ENCODE data around the gene A2M. TPM values are rescaled to one million over a fixed set of nuclear protein-coding genes. Genes with fewer than 3 reads are reported as not detected.

Gene A2M
- total RNA-seq, 4 donors from 2014 or later, result 66.2 to 136 (median 96.5) TPM

DNA sequence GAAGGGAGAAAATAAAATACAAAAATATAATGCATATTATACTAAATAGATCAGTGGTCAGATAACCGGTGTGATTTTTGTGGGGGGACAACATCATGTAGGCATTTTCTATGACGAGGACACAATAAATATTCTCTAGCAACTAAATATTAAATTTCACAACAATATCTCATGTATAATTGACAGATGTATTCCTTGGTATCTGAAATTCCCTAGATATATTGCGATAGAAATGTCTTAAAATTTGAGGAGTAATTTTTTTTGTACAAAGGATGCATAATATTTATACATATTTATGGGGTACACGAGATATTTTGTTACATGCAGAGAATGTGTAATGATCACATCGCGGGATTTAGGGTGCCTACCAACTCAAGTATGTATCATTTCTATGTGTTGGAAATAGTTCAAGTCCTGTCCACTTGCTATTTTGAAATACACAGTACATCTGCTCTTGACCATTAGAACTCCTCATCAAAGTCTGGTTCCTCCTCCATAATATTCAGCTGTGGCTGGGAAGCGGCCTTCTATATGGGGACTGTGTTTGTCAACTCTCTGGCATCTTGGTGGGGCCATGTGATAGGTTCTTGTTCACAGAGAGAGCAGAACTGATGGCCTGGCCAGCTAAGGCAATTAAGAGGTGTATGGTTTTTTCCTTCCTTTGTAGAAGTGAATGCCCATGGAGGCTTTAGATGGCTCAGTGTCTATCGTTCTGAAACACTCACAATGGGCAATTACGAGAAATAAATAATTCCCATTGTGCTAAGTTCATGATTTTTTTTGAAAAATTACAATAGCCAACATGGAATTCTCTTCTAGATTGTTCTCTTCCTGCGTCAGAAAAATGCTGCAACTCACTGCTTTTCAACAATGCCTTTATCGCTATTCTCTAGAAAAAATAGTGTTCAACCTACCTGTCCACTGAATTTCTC, 8.8 kb downstream of the A2M start:
- no peaks in the 10 kb centered on the region for H3K9me3 ChIP-seq
- WGBS, 2 donors (ENCODE audit: low coverage in 1 of 2), result 90 to 93% methylated on average over 10 to 11 of the region's 11 CpGs
- H3K27me3 ChIP-seq, result no peaks in the 10 kb centered on the region
- TF ChIP-seq, protein P1, sequence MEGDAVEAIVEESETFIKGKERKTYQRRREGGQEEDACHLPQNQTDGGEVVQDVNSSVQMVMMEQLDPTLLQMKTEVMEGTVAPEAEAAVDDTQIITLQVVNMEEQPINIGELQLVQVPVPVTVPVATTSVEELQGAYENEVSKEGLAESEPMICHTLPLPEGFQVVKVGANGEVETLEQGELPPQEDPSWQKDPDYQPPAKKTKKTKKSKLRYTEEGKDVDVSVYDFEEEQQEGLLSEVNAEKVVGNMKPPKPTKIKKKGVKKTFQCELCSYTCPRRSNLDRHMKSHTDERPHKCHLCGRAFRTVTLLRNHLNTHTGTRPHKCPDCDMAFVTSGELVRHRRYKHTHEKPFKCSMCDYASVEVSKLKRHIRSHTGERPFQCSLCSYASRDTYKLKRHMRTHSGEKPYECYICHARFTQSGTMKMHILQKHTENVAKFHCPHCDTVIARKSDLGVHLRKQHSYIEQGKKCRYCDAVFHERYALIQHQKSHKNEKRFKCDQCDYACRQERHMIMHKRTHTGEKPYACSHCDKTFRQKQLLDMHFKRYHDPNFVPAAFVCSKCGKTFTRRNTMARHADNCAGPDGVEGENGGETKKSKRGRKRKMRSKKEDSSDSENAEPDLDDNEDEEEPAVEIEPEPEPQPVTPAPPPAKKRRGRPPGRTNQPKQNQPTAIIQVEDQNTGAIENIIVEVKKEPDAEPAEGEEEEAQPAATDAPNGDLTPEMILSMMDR (IDR thresholded peaks at IDR 0.05), result no peak
- no peak for TF ChIP-seq POLR2A (IDR thresholded peaks at IDR 0.05)
- no peak for TF ChIP-seq POLR2AphosphoS5 (IDR thresholded peaks at IDR 0.05)
- TF ChIP-seq EP300 (IDR thresholded peaks at IDR 0.05; ENCODE audit: low read depth), result no peak
- in situ Hi-C loops (cut with MboI; ENCODE audit: low pct_ligation_motif_present in 1 of 4, low pct_unique_long_range_greater_than_20kb in 1 of 4, low sequenced_read_pairs in 3 of 4) (no loop called here), intact Hi-C loops (cut with DNase I; ENCODE audit: low total_unique reads) (no loop called here)
- no peak for DNase-seq
- H3K4me1 ChIP-seq, result no peaks in the 10 kb centered on the region
- H3K4me3 ChIP-seq, result no peak overlapping the region
- no peak overlapping the region for H3K27ac ChIP-seq
- peaks cover 0 to 12% (median 3%) of the 10 kb centered on the region in 4 donors for H3K36me3 ChIP-seq

DNA sequence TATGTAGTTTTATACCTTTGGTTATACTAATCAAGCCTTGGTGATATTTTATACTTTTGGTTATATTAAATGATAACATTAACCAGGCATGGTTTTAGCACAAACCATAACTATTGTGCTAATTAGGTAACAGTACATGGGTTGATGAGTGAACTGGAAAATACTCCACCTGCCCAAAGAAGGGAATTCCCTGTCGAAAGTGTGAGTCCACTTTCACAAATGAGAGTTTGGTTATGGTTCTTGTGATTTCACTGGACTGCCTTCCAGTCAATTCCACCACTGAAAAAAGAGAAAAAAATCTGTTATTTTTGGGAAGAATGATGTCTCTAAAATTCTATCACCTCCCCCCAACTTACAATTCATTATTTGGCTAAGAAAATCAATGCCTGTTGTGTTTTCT, 9.7 kb downstream of the A2M start:
- TF ChIP-seq POLR2A (IDR thresholded peaks at IDR 0.05) (no peak), POLR2AphosphoS5 (IDR thresholded peaks at IDR 0.05) (no peak)
- Histone ChIP-seq H3K36me3 (peaks cover 0 to 12% (median 3%) of the 10 kb centered on the region in 4 donors), H3K9me3 (no peaks in the 10 kb centered on the region), H3K27ac (no peak overlapping the region), H3K27me3 (no peaks in the 10 kb centered on the region), H3K4me1 (no peaks in the 10 kb centered on the region), H3K4me3 (no peak overlapping the region)
- no peak for DNase-seq
- WGBS, 2 donors (ENCODE audit: low coverage in 1 of 2), result 76 to 100% methylated on average over 1 of the region's 1 CpG
- intact Hi-C loops (cut with DNase I; ENCODE audit: low total_unique reads) (no loop called here), in situ Hi-C loops (cut with MboI; ENCODE audit: low pct_ligation_motif_present in 1 of 4, low pct_unique_long_range_greater_than_20kb in 1 of 4, low sequenced_read_pairs in 3 of 4) (no loop called here)

DNA sequence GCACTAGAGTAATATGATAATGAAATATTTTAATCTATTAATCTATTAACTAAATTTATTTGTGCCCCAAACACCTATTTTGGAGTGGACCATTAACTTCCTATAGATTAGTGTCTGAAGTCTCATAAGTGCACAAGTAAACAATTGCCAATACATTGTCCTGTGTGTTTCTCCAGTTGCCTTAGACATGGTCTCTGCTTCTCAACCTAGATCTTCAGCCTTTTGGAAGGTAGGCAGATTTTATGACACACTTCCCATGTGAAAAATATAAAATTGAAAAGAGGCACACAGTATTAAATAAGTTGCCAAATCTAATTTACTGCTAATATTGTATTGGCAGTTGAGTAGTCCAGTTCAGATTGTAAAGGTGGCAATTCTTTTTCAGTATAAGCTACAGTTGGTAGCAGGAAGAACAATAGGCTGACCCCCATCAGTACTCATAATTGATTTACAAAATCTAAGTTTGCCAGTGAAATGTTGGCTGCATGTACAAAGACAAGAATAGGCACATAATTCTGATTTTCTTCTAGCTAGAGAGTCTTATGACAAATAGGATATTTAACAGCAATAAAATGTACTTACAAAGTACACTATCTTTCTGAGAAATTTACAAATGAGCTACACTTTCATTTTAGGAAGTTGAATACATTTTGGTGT, 10.8 kb downstream of the A2M start:
- Histone ChIP-seq H3K9me3 (no peaks in the 10 kb centered on the region), H3K36me3 (peaks cover 0 to 11% (median 3%) of the 10 kb centered on the region in 4 donors), H3K27me3 (no peaks in the 10 kb centered on the region), H3K4me1 (no peaks in the 10 kb centered on the region), H3K27ac (no peak overlapping the region), H3K4me3 (no peak overlapping the region)
- TF ChIP-seq POLR2AphosphoS5 (IDR thresholded peaks at IDR 0.05), result no peak
- TF ChIP-seq, protein P1 (IDR thresholded peaks at IDR 0.05), result no peak
- no peak for TF ChIP-seq POLR2A (IDR thresholded peaks at IDR 0.05)
- TF ChIP-seq EP300 (IDR thresholded peaks at IDR 0.05; ENCODE audit: low read depth), result no peak
- in situ Hi-C loops (cut with MboI; ENCODE audit: low pct_ligation_motif_present in 1 of 4, low pct_unique_long_range_greater_than_20kb in 1 of 4, low sequenced_read_pairs in 3 of 4) (no loop called here), intact Hi-C loops (cut with DNase I; ENCODE audit: low total_unique reads) (no loop called here)
- DNase-seq, result no peak

DNA sequence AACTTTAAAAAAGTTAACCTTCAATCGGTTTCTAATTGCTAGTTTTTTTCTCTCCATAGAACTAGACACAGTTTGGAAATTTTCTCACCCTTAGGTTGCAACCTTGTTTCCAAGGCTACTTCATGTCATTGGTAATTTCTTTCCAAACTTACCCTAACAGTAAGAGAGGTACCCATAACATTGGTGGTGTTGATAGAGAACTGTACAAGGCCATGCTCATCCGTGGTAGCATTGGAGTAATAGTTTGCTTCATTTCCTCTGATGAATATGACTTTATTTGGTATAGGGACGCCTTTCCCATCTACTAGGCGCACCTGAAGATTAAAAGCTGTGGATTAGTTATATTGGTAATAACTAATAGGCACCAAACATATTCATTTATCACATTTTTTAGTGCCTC, 11.6 kb downstream of the A2M start:
- intact Hi-C loops (cut with DNase I; ENCODE audit: low total_unique reads) (no loop called here), in situ Hi-C loops (cut with MboI; ENCODE audit: low pct_ligation_motif_present in 1 of 4, low pct_unique_long_range_greater_than_20kb in 1 of 4, low sequenced_read_pairs in 3 of 4) (no loop called here)
- TF ChIP-seq, protein P1 (IDR thresholded peaks at IDR 0.05), result no peak
- no peak for TF ChIP-seq POLR2A (IDR thresholded peaks at IDR 0.05)
- TF ChIP-seq EP300 (IDR thresholded peaks at IDR 0.05; ENCODE audit: low read depth), result no peak
- no peak for TF ChIP-seq POLR2AphosphoS5 (IDR thresholded peaks at IDR 0.05)
- H3K36me3 ChIP-seq, result peaks cover 0 to 7% (median 2%) of the 10 kb centered on the region in 4 donors
- H3K4me1 ChIP-seq, result no peaks in the 10 kb centered on the region
- H3K27me3 ChIP-seq, result no peaks in the 10 kb centered on the region
- 43 to 65% methylated on average over 3 to 4 of the region's 4 CpGs for WGBS, 2 donors (ENCODE audit: low coverage in 1 of 2)
- H3K4me3 ChIP-seq, result no peak overlapping the region
- H3K27ac ChIP-seq, result no peak overlapping the region
- no peaks in the 10 kb centered on the region for H3K9me3 ChIP-seq
- no peak for DNase-seq

Data from transverse colon (tissue), 4 donors.